ENCODE data around the gene BPIFA1.

DNA sequence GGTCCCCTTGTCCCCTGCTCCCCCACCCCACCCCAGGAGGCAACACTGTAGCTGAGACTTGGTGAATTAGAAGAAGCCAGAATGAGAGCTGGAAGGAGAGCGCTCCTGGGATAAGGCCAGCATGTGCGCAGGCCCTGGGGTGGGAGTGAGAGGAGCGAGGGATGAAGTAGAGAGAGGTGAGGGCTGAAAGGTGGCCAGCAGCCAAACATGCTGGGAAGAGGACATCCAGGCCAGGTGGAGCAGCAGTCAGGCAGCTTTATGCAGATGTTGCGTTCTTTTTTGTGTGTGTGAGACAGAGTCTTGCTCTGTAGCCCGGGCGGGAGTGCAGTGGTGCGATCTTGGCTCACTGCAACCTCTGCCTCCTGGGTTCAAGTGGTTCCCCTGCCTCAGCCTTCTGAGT, 45.0 kb downstream of the BPIFA1 start:
- no peak for TF ChIP-seq POLR2A (IDR thresholded peaks at IDR 0.05)
- TF ChIP-seq, protein P1, sequence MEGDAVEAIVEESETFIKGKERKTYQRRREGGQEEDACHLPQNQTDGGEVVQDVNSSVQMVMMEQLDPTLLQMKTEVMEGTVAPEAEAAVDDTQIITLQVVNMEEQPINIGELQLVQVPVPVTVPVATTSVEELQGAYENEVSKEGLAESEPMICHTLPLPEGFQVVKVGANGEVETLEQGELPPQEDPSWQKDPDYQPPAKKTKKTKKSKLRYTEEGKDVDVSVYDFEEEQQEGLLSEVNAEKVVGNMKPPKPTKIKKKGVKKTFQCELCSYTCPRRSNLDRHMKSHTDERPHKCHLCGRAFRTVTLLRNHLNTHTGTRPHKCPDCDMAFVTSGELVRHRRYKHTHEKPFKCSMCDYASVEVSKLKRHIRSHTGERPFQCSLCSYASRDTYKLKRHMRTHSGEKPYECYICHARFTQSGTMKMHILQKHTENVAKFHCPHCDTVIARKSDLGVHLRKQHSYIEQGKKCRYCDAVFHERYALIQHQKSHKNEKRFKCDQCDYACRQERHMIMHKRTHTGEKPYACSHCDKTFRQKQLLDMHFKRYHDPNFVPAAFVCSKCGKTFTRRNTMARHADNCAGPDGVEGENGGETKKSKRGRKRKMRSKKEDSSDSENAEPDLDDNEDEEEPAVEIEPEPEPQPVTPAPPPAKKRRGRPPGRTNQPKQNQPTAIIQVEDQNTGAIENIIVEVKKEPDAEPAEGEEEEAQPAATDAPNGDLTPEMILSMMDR (IDR thresholded peaks at IDR 0.05), result no peak

All from tibial nerve (tissue), 3 donors.